ENCODE data around the gene MCUR1. TPM values are rescaled to one million over a fixed set of nuclear protein-coding genes. Genes with fewer than 3 reads are reported as not detected.
"Not testable (repeated sequence)": the region's sequence is repeated elsewhere in the genome, so short reads cannot be mapped to it uniquely, and the experiment has no call there.

MCUR1 gene
- total and polyA plus RNA-seq, 2 experiments from 2014 or later: 13.8 to 51.6 TPM

DNA sequence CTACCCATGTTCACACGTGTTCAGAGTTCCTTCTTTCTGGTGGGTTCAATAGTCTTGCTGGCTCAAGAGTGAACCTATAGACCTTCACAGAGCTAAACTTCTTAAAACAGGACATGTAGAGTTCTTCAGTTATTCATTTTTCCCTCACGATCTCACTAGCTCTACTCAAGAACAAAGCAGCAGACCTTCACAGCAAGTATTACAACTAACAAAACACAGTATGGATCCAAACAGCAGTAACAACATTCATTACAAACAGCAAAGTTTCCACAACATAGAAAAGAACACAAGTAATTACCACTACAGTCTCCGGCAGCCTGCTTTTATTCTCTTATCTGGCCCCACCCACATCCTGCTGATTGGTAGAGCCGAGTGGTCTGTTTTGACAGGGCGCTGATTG is 39.5 kb upstream of the MCUR1 start:
- DNase-seq (ENCODE audit: low read depth in 1 of 2, low spot score in 1 of 2): no peak
- no peaks in the 10 kb centered on the region for H3K36me3 ChIP-seq
- no peak overlapping the region for H3K4me3 ChIP-seq
- TF ChIP-seq, protein P1, sequence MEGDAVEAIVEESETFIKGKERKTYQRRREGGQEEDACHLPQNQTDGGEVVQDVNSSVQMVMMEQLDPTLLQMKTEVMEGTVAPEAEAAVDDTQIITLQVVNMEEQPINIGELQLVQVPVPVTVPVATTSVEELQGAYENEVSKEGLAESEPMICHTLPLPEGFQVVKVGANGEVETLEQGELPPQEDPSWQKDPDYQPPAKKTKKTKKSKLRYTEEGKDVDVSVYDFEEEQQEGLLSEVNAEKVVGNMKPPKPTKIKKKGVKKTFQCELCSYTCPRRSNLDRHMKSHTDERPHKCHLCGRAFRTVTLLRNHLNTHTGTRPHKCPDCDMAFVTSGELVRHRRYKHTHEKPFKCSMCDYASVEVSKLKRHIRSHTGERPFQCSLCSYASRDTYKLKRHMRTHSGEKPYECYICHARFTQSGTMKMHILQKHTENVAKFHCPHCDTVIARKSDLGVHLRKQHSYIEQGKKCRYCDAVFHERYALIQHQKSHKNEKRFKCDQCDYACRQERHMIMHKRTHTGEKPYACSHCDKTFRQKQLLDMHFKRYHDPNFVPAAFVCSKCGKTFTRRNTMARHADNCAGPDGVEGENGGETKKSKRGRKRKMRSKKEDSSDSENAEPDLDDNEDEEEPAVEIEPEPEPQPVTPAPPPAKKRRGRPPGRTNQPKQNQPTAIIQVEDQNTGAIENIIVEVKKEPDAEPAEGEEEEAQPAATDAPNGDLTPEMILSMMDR (IDR thresholded peaks at IDR 0.05; ENCODE audit: low read depth, low read length): no peak
- H3K9me3 ChIP-seq (ENCODE audit: low read depth): no peaks in the 10 kb centered on the region
- H3K27ac ChIP-seq: no peak overlapping the region
- H3K4me1 ChIP-seq (ENCODE audit: low read depth): no peaks in the 10 kb centered on the region
- H3K27me3 ChIP-seq: peaks cover 15% of the 10 kb centered on the region

DNA sequence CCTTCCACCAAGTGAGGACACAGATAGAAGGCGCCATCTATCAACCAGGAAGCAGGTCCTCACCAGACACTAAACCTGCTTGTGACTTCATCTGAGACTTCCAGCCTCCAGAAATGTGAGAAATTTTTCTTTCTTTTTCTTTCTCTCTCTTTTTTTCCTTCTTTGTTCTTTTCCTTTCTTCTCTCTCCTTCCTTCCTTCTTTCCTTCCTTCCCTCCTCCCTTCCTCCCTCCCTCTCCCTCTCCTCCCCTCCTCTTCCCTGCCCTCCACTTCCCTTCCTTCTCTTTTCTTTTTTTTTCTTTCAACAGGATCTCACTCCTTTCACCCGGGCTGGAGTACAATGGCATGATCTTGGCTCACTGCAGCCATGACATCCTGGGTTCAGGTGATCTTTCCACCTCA is 37.4 kb upstream of the MCUR1 start:
- Histone ChIP-seq H3K4me3 (no peak overlapping the region), H3K4me1 (ENCODE audit: low read depth) (no peaks in the 10 kb centered on the region), H3K27ac (no peak overlapping the region), H3K36me3 (no peaks in the 10 kb centered on the region), H3K9me3 (ENCODE audit: low read depth) (no peaks in the 10 kb centered on the region), H3K27me3 (no peaks in the 10 kb centered on the region)
- TF ChIP-seq, protein P1 (IDR thresholded peaks at IDR 0.05; ENCODE audit: low read depth, low read length): no peak
- DNase-seq (ENCODE audit: low read depth in 1 of 2, low spot score in 1 of 2): no peak

DNA sequence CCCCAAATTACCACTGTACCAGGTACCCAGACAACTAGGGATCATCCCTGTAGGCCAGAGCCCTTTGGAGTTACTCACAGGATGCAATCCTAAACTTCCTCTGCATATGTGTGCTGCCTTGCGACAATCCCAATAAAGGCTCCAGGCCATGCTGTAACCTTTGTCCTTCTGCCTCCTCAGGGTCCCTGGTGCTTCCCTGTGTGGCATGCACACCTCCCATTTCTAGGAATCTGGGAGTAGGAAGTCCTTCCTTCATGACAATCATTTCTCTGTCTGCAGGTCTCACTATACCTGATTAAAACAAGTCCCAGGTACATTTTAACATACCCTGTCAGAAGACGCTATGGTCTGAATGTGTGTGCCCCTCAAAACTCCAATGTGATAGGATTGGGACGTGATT is 37.0 kb upstream of the MCUR1 start:
- no peaks in the 10 kb centered on the region for H3K27me3 ChIP-seq
- no peaks in the 10 kb centered on the region for H3K9me3 ChIP-seq (ENCODE audit: low read depth)
- H3K4me3 ChIP-seq: no peak overlapping the region
- no peak overlapping the region for H3K27ac ChIP-seq
- H3K4me1 ChIP-seq (ENCODE audit: low read depth): no peaks in the 10 kb centered on the region
- TF ChIP-seq, protein P1 (IDR thresholded peaks at IDR 0.05; ENCODE audit: low read depth, low read length): no peak
- H3K36me3 ChIP-seq: no peaks in the 10 kb centered on the region
- no peak for DNase-seq (ENCODE audit: low read depth in 1 of 2, low spot score in 1 of 2)

DNA sequence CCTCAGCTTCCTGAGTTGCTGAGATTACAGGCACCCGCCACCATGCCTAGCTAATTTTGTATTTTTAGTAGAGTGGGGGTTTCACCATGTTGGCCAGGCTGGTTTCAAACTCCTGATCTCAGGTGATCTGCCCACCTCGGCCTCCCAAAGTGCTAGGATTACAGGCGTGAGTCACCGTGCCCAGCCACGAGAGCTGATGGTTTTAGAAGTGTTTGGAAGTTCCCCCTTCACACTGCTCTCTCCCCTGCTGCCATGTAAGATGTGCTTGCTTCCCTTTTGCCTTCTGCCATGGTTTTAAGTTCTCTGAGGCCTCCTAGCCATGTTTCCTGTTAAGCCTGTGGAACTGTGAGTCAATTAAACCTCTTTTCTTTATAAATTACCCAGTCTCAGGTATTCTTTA is 36.3 kb upstream of the MCUR1 start:
- not testable (repeated sequence) for H3K27me3 ChIP-seq; DNase-seq (ENCODE audit: low read depth in 1 of 2, low spot score in 1 of 2); H3K36me3 ChIP-seq; H3K27ac ChIP-seq; H3K4me3 ChIP-seq; H3K4me1 ChIP-seq (ENCODE audit: low read depth); H3K9me3 ChIP-seq (ENCODE audit: low read depth)

DNA sequence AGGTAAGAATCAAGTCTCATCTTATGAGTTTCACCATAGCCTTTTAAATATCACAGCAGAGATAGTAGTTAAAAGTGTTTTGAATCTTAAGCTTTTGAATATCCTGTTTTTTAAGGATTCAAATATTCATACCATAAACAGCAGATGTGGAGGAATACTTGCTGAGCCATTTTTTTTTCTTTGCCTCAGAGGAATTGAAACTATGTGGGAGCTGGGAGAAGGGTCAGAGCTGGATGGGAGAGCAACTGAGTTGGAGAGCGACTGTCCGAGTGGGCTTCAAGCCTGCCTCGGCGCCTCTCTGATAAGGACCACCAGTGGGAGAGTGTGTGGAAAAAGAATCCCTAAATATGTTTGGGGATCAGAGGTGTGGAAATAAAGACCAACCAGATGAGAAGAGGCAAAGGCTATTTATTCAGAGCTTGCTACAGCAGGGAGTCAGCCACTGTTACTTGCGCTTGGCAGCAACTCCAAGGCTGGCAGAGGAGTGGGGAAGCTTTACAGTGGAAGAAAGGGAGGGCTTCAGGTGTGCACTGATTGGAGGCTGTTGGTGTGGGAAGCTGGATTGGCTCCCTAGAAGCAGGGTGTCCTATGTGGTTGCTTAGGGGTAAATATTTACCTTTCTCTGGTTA is 34.3 kb upstream of the MCUR1 start:
- Histone ChIP-seq H3K9me3 (ENCODE audit: low read depth) (no peaks in the 10 kb centered on the region), H3K4me3 (no peak overlapping the region), H3K27ac (no peak overlapping the region), H3K27me3 (no peaks in the 10 kb centered on the region), H3K4me1 (ENCODE audit: low read depth) (no peaks in the 10 kb centered on the region), H3K36me3 (no peaks in the 10 kb centered on the region)
- TF ChIP-seq, protein P1 (IDR thresholded peaks at IDR 0.05; ENCODE audit: low read depth, low read length): no peak
- DNase-seq (ENCODE audit: low read depth in 1 of 2, low spot score in 1 of 2): peak; percentile 11 to 26

DNA sequence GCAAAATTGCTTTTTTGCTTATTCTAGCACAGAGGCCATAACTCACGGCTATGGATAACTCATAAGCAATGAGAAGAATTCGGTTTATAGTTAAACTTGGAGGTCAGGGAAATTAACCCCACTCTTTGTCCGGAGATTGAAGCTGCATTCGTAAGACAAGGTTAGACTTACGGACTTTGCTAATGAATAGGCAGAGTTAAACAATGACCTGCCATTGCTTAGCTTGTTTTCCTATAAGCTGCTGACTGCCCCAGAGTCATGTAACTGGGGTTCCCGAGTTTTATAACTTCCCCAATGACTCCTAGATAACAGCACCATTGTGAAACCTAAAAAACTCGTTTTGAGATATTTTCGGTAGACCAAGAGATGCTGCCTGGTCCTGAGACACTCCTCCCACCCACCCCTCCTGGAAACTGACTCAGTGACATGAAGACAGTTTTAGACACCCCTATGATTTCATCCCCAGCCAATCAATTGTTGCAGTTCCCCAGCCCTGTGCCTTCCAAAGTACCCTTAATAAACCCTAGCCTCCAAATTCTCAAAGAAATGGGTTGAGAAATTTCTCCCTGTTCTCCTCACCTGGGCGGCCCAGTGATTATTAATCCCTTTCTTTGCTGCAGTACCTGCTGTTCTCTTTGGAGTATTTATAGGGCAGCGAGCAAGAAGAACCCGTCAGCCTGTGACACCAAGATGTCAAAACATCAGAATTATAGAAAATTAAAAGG is 33.1 kb upstream of the MCUR1 start:
- H3K27ac ChIP-seq: no peak overlapping the region
- no peak for DNase-seq (ENCODE audit: low read depth in 1 of 2, low spot score in 1 of 2)
- no peaks in the 10 kb centered on the region for H3K36me3 ChIP-seq
- no peaks in the 10 kb centered on the region for H3K4me1 ChIP-seq (ENCODE audit: low read depth)
- H3K9me3 ChIP-seq (ENCODE audit: low read depth): no peaks in the 10 kb centered on the region
- no peaks in the 10 kb centered on the region for H3K27me3 ChIP-seq
- H3K4me3 ChIP-seq: no peak overlapping the region
- TF ChIP-seq, protein P1 (IDR thresholded peaks at IDR 0.05; ENCODE audit: low read depth, low read length): no peak
